GM12891 (cell line): Measurements from ENCODE around the gene LNP1.

ENCODE experiments used
- PAX5 ChIP-seq: IDR thresholded peaks from 2 replicates; pipeline ENCODE4 v1.6.1; 2011; ENCODE audit warnings: low read length, moderate library complexity, mild to moderate bottlenecking; ENCODE audit not compliant: insufficient read depth, severe bottlenecking
- POLR2A ChIP-seq: IDR thresholded peaks from 2 replicates; pipeline ENCODE4 v1.6.1; 2011; ENCODE audit warnings: low read depth, low read length, control low read depth
- POLR2AphosphoS5 ChIP-seq: IDR thresholded peaks from 2 replicates; pipeline ENCODE4 v1.6.1; 2011; ENCODE audit warnings: low read depth, low read length, control low read depth
- POU2F2 ChIP-seq: IDR thresholded peaks from 2 replicates; pipeline ENCODE4 v1.6.1; 2011; ENCODE audit warnings: low read depth, mild to moderate bottlenecking, control low read depth, low read length, moderate library complexity
- SPI1 ChIP-seq: IDR thresholded peaks from 2 replicates; pipeline ENCODE4 v1.6.1; 2011; ENCODE audit warnings: low read depth, low read length, control low read depth
- TAF1 ChIP-seq: IDR thresholded peaks from 2 replicates; pipeline ENCODE4 v1.6.1; 2011; ENCODE audit warnings: low read depth, low read length, control low read depth

GRCh38 chr3:100455841-100456550, 54.7 kb downstream of the LNP1 start:
- no peak for TF ChIP-seq POLR2A
- TF ChIP-seq POU2F2, result no peak
- no peak for TF ChIP-seq POLR2AphosphoS5
- TF ChIP-seq TAF1, result no peak
- TF ChIP-seq PAX5, result no peak
- TF ChIP-seq SPI1, result no peak
